ENCODE measurements around the gene GPANK1. TPM values are rescaled to one million over a fixed set of nuclear protein-coding genes. Genes with fewer than 3 reads are reported as not detected.

Gene GPANK1
- total and polyA plus RNA-seq, 9 of the 15 experiments (the other 6 are each of a cell fraction or from before 2014, with no cell fraction given) = 32.2 to 111 (median 46.3) TPM

GRCh38 chr6:31680226-31681134, 15.7 kb upstream of the GPANK1 start, which contains the start of gene LY6G5C (continued):
- TF ChIP-seq DNMT1 (IDR thresholded peaks at IDR 0.05) = no peak
- TF ChIP-seq ARID3B (CRISPR knock-in tag; IDR thresholded peaks at IDR 0.05; ENCODE audit: borderline replicate concordance) = no peak
- no peak for TF ChIP-seq RNF2 (IDR thresholded peaks at IDR 0.05)
- TF ChIP-seq TRIM28 (IDR thresholded peaks at IDR 0.05) = no peak
- TF ChIP-seq SAFB2 (IDR thresholded peaks at IDR 0.05; ENCODE audit: borderline replicate concordance, low read depth, low read length, severe bottlenecking) = no peak
- no peak for TF ChIP-seq ZFP1 (CRISPR knock-in tag; IDR thresholded peaks at IDR 0.05)
- TF ChIP-seq ZNF143 (CRISPR knock-in tag; IDR thresholded peaks at IDR 0.05) = 0 out of 2 replicates have a peak, but pooled peaks have one; percentile 12
- no peak for TF ChIP-seq CSDE1 (IDR thresholded peaks at IDR 0.05)
- no peak for TF ChIP-seq ATF6 (CRISPR knock-in tag; IDR thresholded peaks at IDR 0.05)
- no peak for TF ChIP-seq ZNF436 (CRISPR knock-in tag; IDR thresholded peaks at IDR 0.05)
- TF ChIP-seq USF1 (CRISPR knock-in tag; IDR thresholded peaks at IDR 0.05) = 0 out of 2 replicates have a peak, but pooled peaks have one; percentile 30
- TF ChIP-seq FOXA1 (IDR thresholded peaks at IDR 0.05; ENCODE audit: borderline replicate concordance) = no peak
- TF ChIP-seq BRD9 (IDR thresholded peaks at IDR 0.05; ENCODE audit: low read depth, partially characterized antibody) = peak; percentile 72
- no peak for TF ChIP-seq E2F5 (CRISPR knock-in tag; IDR thresholded peaks at IDR 0.05)
- peak; percentile 96 to 99 (median 99) for TF ChIP-seq CTCF (IDR thresholded peaks at IDR 0.05 in 2 of 3, conservative IDR thresholded peaks at IDR 0.05 in 1 of 3; ENCODE audit: insufficient read depth in 2 of 3, low read depth in 1 of 3, low read length in 3 of 3)
- no peak for TF ChIP-seq LEF1 (IDR thresholded peaks at IDR 0.05)
- TF ChIP-seq CBX5 (IDR thresholded peaks at IDR 0.05; ENCODE audit: borderline replicate concordance, low read depth) = no peak
